GM12864 (cell line): ENCODE results near the gene CLK2.

Experiments used
- DNase-seq: peaks from one replicate; pipeline ENCODE4 v3.0.0-alpha.2; 2011; ENCODE audit warnings: low read depth
- H3K4me3 ChIP-seq: 2 replicates; pipeline ENCODE4 v1.5.1; 2011; ENCODE audit warnings: mild to moderate bottlenecking, low read depth, low read length, control low read depth
- TF ChIP-seq, protein P1 (sequence below): IDR thresholded peaks from 2 replicates; pipeline ENCODE4 v1.5.1; 2011; ENCODE audit warnings: low read depth, mild to moderate bottlenecking, moderate library complexity, low read length, control low read depth, inconsistent platforms; ENCODE audit errors: missing control alignments

CLK2 gene

DNA sequence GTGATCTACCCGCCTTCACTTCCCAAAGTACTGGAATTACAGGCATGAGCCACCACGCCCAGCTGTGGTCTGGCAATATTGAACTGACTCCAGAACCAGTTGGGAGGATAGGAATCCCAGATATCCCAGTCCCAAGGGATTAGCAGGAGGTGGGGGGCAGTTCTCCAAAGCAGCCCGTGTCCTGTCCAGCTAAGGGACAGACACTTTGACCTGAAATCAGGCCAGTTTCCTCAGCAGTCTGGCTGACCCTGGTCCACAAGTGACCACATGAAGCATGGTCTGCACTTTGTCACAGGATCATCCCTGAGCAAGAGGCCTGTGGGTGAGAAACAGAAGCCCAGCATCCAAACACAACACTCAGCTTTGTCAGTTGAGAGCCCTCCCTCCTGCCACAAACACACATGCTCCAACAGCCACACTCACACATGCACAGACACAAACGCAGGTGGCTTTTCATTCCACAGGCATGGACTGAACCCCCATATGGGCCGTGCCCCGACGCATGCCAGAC lies 32.6 kb upstream of the CLK2 start:
- TF ChIP-seq, protein P1, sequence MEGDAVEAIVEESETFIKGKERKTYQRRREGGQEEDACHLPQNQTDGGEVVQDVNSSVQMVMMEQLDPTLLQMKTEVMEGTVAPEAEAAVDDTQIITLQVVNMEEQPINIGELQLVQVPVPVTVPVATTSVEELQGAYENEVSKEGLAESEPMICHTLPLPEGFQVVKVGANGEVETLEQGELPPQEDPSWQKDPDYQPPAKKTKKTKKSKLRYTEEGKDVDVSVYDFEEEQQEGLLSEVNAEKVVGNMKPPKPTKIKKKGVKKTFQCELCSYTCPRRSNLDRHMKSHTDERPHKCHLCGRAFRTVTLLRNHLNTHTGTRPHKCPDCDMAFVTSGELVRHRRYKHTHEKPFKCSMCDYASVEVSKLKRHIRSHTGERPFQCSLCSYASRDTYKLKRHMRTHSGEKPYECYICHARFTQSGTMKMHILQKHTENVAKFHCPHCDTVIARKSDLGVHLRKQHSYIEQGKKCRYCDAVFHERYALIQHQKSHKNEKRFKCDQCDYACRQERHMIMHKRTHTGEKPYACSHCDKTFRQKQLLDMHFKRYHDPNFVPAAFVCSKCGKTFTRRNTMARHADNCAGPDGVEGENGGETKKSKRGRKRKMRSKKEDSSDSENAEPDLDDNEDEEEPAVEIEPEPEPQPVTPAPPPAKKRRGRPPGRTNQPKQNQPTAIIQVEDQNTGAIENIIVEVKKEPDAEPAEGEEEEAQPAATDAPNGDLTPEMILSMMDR, result no peak
- no peak for DNase-seq

DNA sequence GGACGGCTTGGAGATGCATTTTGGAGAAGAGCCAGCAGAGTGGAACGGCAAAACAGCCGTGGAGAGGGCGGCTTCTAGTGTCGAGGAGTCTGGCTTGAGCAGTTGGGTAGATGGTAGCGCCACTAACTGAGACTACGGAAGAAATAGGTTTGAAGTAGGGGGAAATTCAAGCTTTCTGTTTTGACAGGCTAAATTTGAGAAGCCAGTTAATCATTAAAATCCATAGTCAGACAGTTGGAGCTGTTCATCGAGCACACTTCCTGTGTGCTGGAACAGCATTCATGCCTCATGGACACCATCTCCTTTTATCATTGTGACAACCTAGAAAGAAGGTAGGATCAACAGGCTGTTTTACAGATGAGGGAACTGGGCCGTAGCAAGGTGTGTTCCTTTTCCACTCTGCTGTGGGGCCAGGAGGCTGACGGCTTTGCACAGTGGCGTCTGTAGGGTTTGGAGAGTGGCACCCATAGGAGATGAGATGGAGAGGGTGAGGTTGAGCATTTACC lies 31.3 kb upstream of the CLK2 start:
- TF ChIP-seq, protein P1, result no peak
- no peak for DNase-seq
- H3K4me3 ChIP-seq, result no peak overlapping the region

More for the DNA sequence above, 32.6 kb upstream of the CLK2 start:
- H3K4me3 ChIP-seq, result no peak overlapping the region

DNA sequence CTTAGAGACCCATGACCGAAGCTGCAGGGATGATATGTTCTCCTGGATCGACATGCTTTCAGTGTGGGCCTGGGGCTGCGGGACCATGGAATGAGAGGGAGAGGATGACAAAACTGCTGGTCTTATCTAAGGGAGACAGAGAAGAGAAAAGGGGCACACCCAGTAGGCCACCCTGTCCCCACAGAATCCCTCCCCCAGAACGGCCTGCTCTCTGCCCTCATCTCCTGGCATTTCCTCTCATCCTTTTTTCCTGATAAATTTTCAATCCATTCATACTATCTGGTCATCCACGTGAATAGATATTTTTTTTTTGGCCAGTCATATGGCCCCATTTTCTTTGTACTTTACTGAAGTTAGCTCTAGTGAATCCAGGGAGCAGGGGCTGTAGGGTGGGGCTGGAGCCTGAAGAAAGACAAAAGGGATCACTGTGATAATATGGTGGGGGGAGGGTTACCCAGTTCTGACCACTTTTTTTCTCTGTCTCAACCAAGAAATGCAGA lies 28.1 kb upstream of the CLK2 start, which contains the start of gene PKLR:
Gene PKLR, minus strand, starts transcription at position 97 of the 500 bp plus-strand sequence. Its CDS starts 43 bp downstream, at position 54.
- DNase-seq, result no peak
- no peak within 1 kb of the TSS for H3K4me3 ChIP-seq
- TF ChIP-seq, protein P1, result no peak

DNA sequence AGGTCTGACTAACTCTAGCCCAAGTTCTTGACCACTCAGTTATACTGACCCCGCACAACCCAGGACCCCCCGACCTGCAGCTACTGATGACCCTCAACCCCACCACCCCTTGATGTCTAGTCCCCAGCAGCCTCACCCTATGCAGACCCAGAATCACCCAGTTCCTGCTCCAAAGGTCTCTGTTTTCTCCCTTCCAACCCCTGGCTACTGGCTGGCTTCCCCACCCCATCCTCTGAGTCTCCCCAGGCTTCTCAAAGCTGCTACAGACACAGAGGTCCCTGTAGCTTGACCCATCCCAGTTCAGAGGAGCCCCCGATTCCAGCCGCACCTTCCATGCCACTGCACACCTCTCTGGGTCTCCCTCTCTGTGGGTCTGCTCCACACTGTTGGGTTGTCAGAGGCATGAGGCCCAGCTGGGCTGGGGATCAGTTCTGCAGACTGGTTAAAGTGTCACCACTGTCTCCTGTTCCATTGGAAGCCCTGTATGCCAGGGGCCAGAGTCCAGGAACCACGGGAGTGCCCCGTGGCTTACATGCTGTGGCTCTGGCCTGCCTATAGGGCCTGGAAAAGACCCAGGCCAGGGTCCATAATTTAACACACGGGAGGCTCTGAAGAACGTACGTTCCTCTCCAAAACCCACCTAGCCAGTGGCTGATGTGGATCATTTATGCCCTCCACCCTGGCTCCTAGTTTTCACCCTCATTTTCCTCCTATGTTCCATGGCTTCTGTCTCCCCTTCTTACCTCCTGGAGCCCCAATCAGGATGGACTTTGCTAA lies 27.4 kb upstream of the CLK2 start:
- TF ChIP-seq, protein P1, result no peak
- no peak overlapping the region for H3K4me3 ChIP-seq
- no peak for DNase-seq

DNA sequence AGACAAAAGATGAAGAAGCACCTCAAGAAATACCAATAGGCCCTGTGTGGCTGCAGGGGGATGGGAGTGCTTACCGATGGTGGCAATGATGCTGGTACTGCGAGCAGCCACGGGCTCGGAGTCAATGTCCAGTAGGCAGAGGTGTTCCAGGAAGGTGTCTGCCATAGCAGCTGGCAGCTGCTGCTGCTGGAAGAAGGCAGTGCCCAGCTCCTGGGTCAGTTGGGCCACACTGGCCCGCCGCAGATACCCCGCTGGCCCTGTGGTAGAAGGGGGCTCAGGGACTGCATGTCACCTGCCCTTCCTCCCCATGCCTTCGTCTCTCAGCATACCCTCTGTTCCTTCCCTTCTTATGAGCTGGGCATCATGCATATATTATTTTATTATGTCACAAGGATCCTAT lies 26.7 kb upstream of the CLK2 start:
- no peak for DNase-seq
- no peak overlapping the region for H3K4me3 ChIP-seq
- TF ChIP-seq, protein P1, result no peak

DNA sequence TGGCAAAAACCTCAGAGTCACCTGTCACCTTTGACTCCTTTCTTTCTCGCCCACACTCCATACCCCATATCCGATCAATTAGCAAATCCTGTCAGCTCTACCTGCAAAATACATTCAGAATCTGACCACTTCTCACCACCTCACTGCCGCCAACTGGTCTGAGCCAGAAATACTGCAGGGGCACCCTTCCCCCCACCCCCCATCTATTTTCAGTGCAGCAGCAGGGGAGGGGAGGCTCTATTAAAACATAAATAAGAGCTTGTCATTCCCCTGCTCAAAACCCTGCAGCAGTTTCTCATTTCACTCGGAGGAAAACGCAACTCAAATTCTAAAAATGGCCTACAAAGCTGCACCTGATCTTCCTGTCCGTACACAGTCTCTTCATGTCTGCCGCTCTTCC lies 24.1 kb upstream of the CLK2 start:
- TF ChIP-seq, protein P1, result no peak
- H3K4me3 ChIP-seq, result no peak overlapping the region
- no peak for DNase-seq
